ENCODE results near the gene GALK2.

- no peak for TF ChIP-seq CTCF (IDR thresholded peaks at IDR 0.05; ENCODE audit: low read length)
- TF ChIP-seq EZH2phosphoT487 (IDR thresholded peaks at IDR 0.05; ENCODE audit: low read length), result no peak
These were observed 209.9 kb downstream of the GALK2 start for GRCh38 chr15:49379996-49380395.

Data from MM.1S (cell line).